Neural cell (in vitro differentiated cells): Measurements from ENCODE around the gene ARID1B. TPM values are rescaled to one million over a fixed set of nuclear protein-coding genes. Genes with fewer than 3 reads are reported as not detected.

Source experiments
- H2AFZ ChIP-seq: fragments of 200-600, 300-800 bp; sonication (generic), shearing (Covaris generic); 2 replicates; pipeline ENCODE4 v1.6.0; 2014; ENCODE audit warnings: low read depth, mild to moderate bottlenecking, antibody characterized with exemption, low read length, moderate library complexity
- H3F3A ChIP-seq: fragments of 200-600 bp; shearing (Covaris generic); 2 replicates; pipeline ENCODE4 v1.6.1; 2016; ENCODE audit warnings: mild to moderate bottlenecking, moderate library complexity, mixed read lengths, antibody characterized with exemption, low read length; ENCODE audit not compliant: insufficient read depth, poor library complexity, severe bottlenecking
- H3K27ac ChIP-seq: fragments of 200-600, 300-800 bp; sonication (generic), shearing (Covaris generic); 2 replicates; pipeline ENCODE4 v1.5.1; 2014; ENCODE audit warnings: mild to moderate bottlenecking, low read length, moderate library complexity
- H3K27me3 ChIP-seq: fragments of 300-800, 200-600 bp; sonication (generic), shearing (Covaris generic); 2 replicates; pipeline ENCODE4 v1.6.0; 2014; ENCODE audit warnings: mild to moderate bottlenecking, low read depth, low read length, moderate library complexity; ENCODE audit not compliant: insufficient read depth
- H3K36me3 ChIP-seq: fragments of 300-800, 200-600 bp; sonication (generic), shearing (Covaris generic); 2 replicates; pipeline ENCODE4 v1.5.1; 2014; ENCODE audit warnings: mild to moderate bottlenecking, antibody characterized with exemption, low read length, moderate library complexity; ENCODE audit not compliant: insufficient read depth
- H3K4me2 ChIP-seq: fragments of 300-800, 200-600 bp; sonication (generic), shearing (Covaris generic); 2 replicates; pipeline ENCODE4 v1.6.0; 2014; ENCODE audit warnings: mild to moderate bottlenecking, low read length
- H3K4me3 ChIP-seq: fragments of 300-800, 200-600 bp; sonication (generic), shearing (Covaris generic); 2 replicates; pipeline ENCODE4 v1.5.1; 2014; ENCODE audit warnings: mild to moderate bottlenecking, low read length, moderate library complexity
- H3K79me2 ChIP-seq: fragments of 200-600 bp; shearing (Covaris generic); replicated peaks from 2 replicates; pipeline ENCODE4 v1.6.0; 2014; ENCODE audit warnings: mild to moderate bottlenecking, low read length, moderate library complexity; ENCODE audit not compliant: insufficient read depth
- H3K9ac ChIP-seq: fragments of 300-800, 200-600 bp; sonication (generic), shearing (Covaris generic); 2 replicates; pipeline ENCODE4 v1.6.1; 2016; ENCODE audit warnings: mild to moderate bottlenecking, low read length, mixed read lengths
- H3K9me2 ChIP-seq: fragments of 200-600 bp; shearing (Covaris generic); 2 replicates; pipeline ENCODE4 v1.6.1; 2016; ENCODE audit warnings: mild to moderate bottlenecking, low read length, mixed read lengths; ENCODE audit not compliant: insufficient read depth
- H3K9me3 ChIP-seq: fragments of 200-600, 300-800 bp; sonication (generic), shearing (Covaris generic); 2 replicates; pipeline ENCODE4 v1.6.1; 2016; ENCODE audit warnings: mild to moderate bottlenecking, mixed run types, low read length, moderate library complexity, mixed read lengths
- H4K20me1 ChIP-seq: fragments of 200-600 bp; shearing (Covaris generic); 2 replicates; pipeline ENCODE4 v1.6.1; 2016; ENCODE audit warnings: mild to moderate bottlenecking, mixed run types; ENCODE audit not compliant: insufficient read depth
- CTCF ChIP-seq: fragments of 450-650 bp; IDR thresholded peaks from 2 replicates; pipeline ENCODE4 v1.5.1; 2014; ENCODE audit warnings: antibody characterized with exemption, mild to moderate bottlenecking, moderate library complexity; ENCODE audit not compliant: poor library complexity, severe bottlenecking
- EP300 ChIP-seq: fragments of 450-650 bp; conservative IDR thresholded peaks from 2 replicates; pipeline ENCODE4 v1.6.1; 2014; ENCODE audit warnings: antibody characterized with exemption, mild to moderate bottlenecking, moderate library complexity; ENCODE audit not compliant: poor library complexity, severe bottlenecking
- EZH2 ChIP-seq: fragments of 200-600, 300-800 bp; shearing (Covaris generic), sonication (generic); IDR thresholded peaks from 2 replicates; pipeline ENCODE4 v1.6.1; 2014; ENCODE audit warnings: antibody characterized with exemption, low read length, borderline replicate concordance, mild to moderate bottlenecking; ENCODE audit not compliant: insufficient read depth, poor library complexity, severe bottlenecking
- MXI1 ChIP-seq: fragments of 450-650 bp; conservative IDR thresholded peaks from 2 replicates; pipeline ENCODE4 v1.6.1; 2014; ENCODE audit warnings: antibody characterized with exemption, mild to moderate bottlenecking; ENCODE audit not compliant: poor library complexity, severe bottlenecking
- POLR2AphosphoS5 ChIP-seq: IDR thresholded peaks from 2 replicates; pipeline ENCODE4 v1.6.1; 2012
- RAD21 ChIP-seq: fragments of 450-650 bp; conservative IDR thresholded peaks from 2 replicates; pipeline ENCODE4 v1.6.1; 2014; ENCODE audit warnings: antibody characterized with exemption, mild to moderate bottlenecking, moderate library complexity
- SMC3 ChIP-seq: fragments of 450-650 bp; conservative IDR thresholded peaks from 2 replicates; pipeline ENCODE4 v1.6.1; 2014; ENCODE audit warnings: antibody characterized with exemption, mild to moderate bottlenecking, moderate library complexity; ENCODE audit not compliant: poor library complexity
- TAF1 ChIP-seq: IDR thresholded peaks from 2 replicates; pipeline ENCODE4 v1.6.1; 2012; ENCODE audit warnings: low read depth
- polyA plus RNA-seq: library from polyadenylated mRNA; depleted of rRNA; stranded (reverse); fragments of >200 nt; gene quantifications from 2 replicates; pipeline ENCODE4 v1.2.3, GENCODE V29; 2014
- TF ChIP-seq, protein P1 (sequence below): IDR thresholded peaks from 2 replicates; pipeline ENCODE4 v1.6.1; 2012; ENCODE audit warnings: borderline replicate concordance

The ARID1B gene
- polyA plus RNA-seq, 1 donor from 2014 or later: 35.0 TPM

- H4K20me1 ChIP-seq: no peaks in the 10 kb centered on the region
- H3K9me2 ChIP-seq: no peaks in the 10 kb centered on the region
- TF ChIP-seq EZH2 (no peak), SMC3 (no peak), POLR2AphosphoS5 (no peak), EP300 (no peak), MXI1 (no peak), RAD21 (no peak), TAF1 (no peak), CTCF (no peak)
- TF ChIP-seq, protein P1, sequence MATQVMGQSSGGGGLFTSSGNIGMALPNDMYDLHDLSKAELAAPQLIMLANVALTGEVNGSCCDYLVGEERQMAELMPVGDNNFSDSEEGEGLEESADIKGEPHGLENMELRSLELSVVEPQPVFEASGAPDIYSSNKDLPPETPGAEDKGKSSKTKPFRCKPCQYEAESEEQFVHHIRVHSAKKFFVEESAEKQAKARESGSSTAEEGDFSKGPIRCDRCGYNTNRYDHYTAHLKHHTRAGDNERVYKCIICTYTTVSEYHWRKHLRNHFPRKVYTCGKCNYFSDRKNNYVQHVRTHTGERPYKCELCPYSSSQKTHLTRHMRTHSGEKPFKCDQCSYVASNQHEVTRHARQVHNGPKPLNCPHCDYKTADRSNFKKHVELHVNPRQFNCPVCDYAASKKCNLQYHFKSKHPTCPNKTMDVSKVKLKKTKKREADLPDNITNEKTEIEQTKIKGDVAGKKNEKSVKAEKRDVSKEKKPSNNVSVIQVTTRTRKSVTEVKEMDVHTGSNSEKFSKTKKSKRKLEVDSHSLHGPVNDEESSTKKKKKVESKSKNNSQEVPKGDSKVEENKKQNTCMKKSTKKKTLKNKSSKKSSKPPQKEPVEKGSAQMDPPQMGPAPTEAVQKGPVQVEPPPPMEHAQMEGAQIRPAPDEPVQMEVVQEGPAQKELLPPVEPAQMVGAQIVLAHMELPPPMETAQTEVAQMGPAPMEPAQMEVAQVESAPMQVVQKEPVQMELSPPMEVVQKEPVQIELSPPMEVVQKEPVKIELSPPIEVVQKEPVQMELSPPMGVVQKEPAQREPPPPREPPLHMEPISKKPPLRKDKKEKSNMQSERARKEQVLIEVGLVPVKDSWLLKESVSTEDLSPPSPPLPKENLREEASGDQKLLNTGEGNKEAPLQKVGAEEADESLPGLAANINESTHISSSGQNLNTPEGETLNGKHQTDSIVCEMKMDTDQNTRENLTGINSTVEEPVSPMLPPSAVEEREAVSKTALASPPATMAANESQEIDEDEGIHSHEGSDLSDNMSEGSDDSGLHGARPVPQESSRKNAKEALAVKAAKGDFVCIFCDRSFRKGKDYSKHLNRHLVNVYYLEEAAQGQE: no peak
- peaks cover 42% of the 10 kb centered on the region for H3K79me2 ChIP-seq
- no peaks in the 10 kb centered on the region for H3F3A ChIP-seq
- no peak overlapping the region for H3K4me2 ChIP-seq
- H3K9ac ChIP-seq: no peak overlapping the region
- H3K4me3 ChIP-seq: no peak overlapping the region
- H3K27me3 ChIP-seq: peaks cover 7% of the 10 kb centered on the region
- H3K27ac ChIP-seq: no peak overlapping the region
- H3K9me3 ChIP-seq: no peaks in the 10 kb centered on the region
- H3K36me3 ChIP-seq: no peaks in the 10 kb centered on the region
- no peak overlapping the region for H2AFZ ChIP-seq
Measured at GRCh38 chr6:156938143-156938542, 161.0 kb downstream of the ARID1B start.

DNA sequence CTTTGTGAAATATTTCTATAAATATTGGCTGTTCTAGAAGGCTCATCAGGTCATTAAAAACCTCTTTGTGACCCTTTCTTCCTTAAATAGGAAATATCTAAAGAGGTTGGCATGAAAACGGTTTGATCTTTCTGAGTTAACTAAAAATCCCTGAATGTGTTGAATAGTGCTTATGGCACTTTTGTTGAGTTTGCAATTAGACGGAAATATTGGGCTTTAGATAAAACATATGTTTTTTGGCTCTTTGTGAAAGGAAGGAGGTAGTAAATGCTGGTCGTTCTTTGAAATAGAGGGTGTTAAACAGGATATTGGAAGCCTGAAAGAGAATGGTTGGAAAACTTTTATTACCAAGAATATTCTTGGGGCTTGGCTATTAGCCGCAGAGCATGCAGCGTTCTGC, 163.0 kb downstream of the ARID1B start:
- no peaks in the 10 kb centered on the region for H3K36me3 ChIP-seq
- H3K4me2 ChIP-seq: no peak overlapping the region
- TF ChIP-seq EP300 (no peak), SMC3 (no peak), EZH2 (no peak), MXI1 (no peak)
- no peak overlapping the region for H3K9ac ChIP-seq
- H3K9me3 ChIP-seq: no peaks in the 10 kb centered on the region
- H2AFZ ChIP-seq: no peak overlapping the region
- H3K27me3 ChIP-seq: peaks cover 7% of the 10 kb centered on the region
- H3K9me2 ChIP-seq: no peaks in the 10 kb centered on the region
- no peaks in the 10 kb centered on the region for H4K20me1 ChIP-seq
- no peaks in the 10 kb centered on the region for H3F3A ChIP-seq
- no peak overlapping the region for H3K27ac ChIP-seq
- no peak overlapping the region for H3K4me3 ChIP-seq
- H3K79me2 ChIP-seq: peaks cover 41% of the 10 kb centered on the region

GRCh38 chr6:156942266-156942665, 165.1 kb downstream of the ARID1B start:
- Histone ChIP-seq H4K20me1 (no peaks in the 10 kb centered on the region), H3K27me3 (peaks cover 7% of the 10 kb centered on the region), H3F3A (no peaks in the 10 kb centered on the region), H2AFZ (no peak overlapping the region), H3K4me3 (no peak overlapping the region), H3K27ac (no peak overlapping the region), H3K9ac (no peak overlapping the region), H3K9me2 (no peaks in the 10 kb centered on the region), H3K36me3 (no peaks in the 10 kb centered on the region), H3K9me3 (no peaks in the 10 kb centered on the region), H3K79me2 (peaks cover 47% of the 10 kb centered on the region), H3K4me2 (no peak overlapping the region)
- no peak for TF ChIP-seq CTCF
- no peak for TF ChIP-seq EP300
- TF ChIP-seq POLR2AphosphoS5: no peak
- no peak for TF ChIP-seq SMC3
- TF ChIP-seq TAF1: no peak
- TF ChIP-seq RAD21: no peak
- TF ChIP-seq, protein P1: no peak
- no peak for TF ChIP-seq EZH2
- TF ChIP-seq MXI1: no peak
